Measurements from ENCODE around the gene ZBTB45.
A peak's percentile ranks its signal among the peaks of the same experiment; 100 is the strongest.
"Not testable (repeated sequence)": the region's sequence is repeated elsewhere in the genome, so short reads cannot be mapped to it uniquely, and the experiment has no call there.

The ZBTB45 gene

DNA sequence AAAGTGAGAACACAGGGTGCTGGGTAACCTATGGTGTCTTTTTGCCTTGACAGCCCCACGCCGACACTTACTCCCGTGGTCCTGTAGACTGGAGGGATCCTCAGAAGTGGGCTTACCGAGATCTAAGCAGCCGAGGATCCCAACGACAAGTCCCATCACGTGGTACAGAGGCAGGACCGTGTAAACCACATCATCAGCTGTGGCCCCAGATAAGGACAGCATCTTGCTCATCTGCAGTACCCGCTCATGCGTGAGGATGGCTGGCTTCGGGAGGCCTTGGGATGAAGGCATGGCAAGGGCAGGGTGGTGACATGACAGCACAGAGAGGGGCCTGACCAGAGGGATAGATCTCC, 9.9 kb downstream of the ZBTB45 start:
- no peak for DNase-seq

DNA sequence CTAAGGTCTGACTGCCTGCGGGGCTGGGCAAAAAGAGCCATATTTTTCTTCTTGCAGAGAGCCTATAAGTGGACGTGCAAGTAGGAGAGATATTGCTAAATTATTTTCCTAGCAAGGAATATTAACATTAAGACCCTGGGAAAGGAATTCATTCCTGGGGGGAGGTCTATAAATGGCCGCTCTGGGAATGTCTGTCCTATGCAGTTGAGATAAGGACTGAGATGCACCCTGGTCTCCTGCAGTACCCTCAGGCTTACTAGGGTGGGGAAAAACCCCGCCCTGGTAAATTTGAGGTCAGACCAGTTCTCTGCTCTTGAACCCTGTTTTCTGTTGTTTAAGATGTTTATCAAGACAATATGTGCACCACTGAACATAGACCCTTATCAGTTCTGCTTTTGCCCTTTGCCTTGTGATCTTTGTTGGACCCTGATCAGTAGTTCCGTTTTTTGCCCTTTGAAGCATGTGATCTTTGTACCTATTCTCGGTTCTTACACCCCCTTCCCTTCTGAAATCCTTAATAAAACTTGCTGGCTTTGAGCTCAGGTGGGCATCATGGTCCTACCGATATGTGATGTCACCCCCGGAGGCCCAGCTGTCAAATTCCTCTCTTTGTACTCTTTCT, 11.9 kb downstream of the ZBTB45 start:
- DNase-seq = not testable (repeated sequence)

DNA sequence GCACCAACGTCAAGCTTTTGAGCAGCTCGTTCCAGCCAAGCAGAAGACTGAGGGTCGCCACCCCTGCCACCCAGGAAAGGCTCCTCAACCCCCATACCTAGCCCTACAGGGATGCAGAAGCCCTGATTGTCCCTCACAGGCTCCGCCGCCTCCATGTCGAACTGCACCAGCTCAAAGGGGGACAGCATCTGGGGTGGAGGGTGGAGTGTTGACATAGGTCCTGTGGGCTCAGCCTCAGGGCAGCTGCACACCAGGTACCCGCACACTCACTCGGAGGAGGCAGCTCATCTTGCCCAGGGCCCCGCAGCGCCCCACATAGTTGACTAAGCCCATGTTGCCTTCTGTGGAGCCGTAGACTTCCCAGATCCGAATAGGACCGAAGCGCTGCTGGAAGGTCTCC, 19.4 kb downstream of the ZBTB45 start:
- DNase-seq = no peak

DNA sequence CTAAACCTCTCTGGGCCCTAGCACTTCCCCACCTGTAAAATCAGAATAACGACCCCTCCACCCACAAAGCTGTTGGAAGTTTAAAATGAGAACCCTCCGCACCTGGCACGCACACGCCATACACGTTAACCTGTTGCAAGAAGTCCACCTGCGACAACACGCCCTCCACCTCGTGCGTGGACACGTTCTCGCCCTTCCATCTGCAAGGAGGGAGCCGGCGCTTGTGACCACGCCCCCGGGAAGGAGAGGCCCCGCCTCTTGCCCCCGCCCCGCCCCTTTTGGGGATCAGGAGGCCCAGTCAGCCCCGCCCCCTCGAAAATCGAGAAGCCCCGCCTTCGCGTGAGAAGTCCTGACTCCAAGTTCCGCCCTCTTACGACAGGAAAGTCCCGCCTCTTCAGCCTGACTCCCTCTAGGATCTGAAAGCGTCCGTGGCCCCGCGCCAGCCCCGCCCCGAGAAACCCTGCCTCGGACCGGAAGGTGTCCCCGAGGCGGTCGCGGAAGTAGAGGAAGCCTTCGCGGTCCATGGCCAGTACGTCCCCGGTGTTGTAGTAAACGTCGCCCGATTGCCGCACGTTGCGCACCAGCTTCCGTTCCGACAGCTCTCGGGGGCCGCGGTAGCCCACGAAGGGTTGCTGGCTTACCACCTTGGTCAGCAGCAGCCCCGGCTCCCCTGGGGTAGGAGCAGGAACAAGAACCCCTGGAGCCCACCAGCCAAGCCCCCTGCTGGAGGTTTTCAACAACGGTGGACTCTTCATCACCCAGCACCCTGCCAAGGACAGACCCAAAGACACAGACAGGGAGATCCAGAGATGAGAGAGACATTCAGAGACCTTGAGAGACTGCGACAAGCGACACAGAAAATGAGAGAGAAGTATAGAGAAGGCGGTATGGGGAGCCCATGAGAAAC, 20.3 kb downstream of the ZBTB45 start:
- peak; percentile 99 for DNase-seq

DNA sequence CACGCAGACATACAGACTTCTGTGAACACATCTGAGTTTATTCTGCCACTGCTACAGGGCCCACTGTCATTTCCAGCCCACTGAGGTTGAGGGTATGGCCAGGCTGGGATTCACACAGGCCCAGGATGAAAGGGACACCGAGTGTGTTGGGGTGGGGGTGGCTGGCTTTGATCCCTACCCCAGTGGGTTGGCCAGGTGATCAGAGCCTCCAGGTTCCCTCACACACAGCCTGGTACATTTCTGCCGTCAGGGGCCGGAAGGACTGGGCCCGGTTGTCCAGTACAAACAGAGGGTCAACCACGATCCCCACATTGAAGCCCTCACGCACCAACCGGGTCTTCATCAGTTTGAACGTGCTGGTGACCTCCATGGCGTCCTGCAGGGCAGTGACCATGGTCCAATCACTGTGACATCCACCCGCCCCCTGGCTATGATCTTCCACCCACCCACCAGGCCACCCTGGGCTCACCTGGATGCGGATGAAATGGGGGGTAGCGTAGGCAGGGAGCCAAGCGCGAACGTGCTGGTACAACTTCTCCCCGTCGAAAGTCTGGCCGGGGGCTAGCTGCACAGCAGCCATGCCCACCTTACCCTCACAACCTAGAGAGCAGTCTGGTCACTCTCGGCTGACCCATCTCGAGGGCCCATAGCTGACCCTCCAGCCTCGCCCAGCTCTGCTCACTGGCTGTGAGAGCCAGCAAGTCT, 21.1 kb downstream of the ZBTB45 start:
- no peak for DNase-seq

DNA sequence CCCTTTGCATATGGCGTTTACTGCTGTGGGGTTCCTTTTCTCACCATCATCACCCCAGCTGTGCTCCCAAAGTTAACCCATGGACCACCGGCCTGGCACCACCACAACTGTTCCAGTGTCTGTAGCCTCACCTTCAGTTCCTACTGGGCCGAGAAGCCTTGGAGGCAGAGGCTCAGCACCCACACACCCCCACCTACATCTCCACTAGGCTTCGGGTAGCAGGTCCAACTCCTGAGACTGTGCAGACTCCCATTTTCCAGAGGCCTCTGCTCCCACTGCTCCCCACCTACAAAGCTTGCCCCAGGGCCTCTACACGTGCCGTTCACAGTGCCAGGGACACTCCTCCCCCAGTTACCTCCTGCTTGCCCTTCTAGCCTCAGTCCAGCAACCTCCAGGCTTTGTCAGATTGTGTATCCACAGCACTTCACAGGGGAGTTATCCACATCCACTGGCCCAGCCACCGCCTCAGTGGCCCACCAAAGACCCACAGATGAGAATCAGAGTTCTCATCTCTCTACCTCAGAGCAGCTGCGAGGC, 21.9 kb downstream of the ZBTB45 start:
- no peak for DNase-seq

DNA sequence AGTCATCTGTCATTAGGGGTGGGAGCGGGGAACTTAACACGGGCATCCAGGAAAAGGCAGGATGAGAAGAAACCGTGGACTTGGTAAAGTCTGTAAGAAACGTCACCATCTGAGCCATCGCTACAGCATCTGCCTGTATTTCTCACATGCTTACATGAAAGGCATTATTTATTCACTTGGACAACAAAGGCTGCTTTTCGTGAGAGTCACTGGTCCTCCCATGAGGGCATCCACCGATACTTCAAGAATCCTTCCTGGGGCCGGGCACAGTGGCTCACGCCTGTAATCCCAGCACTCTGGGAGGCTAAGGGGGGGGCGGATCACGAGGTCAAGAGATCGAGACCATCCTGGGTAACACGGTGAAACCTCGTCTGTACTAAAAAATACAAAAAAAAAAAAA, 27.3 kb downstream of the ZBTB45 start:
- DNase-seq = no peak

DNA sequence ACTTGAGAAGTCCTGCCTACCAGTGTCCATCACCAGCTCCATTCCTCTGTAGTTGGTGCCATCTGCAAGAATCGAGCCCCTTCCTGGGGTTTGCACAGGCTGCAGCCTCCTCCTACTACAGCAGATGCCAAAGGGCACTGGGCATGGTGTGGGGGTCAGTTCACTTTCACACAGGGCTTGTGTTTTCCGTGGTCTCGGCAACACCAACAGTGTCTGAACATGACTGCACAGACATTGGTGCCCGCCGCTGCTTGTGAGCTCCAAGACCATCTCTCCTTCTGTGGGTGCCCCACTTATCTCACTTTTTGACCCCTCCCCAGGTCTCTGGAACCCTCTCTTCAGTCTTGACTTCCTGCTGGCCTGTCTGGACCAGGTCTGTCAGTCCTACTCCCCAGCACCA, 28.2 kb downstream of the ZBTB45 start:
- no peak for DNase-seq

DNA sequence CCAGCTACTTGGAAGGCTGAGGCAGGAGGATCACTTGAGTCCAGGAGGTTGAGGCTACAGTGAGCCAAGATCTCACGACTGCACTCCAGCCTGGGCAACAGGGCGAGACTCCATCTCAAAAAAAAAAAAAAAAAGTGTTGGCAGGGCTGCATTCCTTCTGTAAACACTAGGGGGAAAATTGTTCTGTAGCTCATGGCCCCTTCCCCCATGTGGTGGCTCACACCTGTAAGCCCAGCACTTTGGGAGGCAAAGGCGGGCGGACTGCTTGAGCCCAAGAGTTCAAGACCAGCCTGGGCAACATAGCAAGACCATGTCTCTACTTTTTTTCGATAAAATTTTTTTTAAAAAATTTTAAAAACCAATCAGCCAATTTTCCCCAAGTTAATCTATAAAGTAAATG, 35.3 kb downstream of the ZBTB45 start:
- not testable (repeated sequence) for DNase-seq

DNA sequence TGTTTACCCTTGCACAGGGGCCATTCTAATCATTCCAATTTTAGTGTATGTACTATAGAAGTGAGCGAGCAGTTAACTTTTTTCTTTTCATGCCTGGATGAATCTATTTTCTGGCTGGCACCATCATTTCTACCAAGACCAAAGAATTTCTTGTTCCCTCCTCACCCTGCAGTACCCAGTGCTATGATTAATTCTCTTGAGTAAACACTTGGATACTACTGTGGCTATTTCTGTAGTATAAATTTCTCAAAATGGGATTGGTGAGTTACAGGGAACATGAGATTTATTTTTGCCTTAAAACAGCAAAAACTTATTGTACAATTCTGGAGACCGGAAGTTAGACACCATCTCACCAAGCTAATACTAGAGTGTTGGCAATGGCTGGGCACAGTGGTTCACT, 35.8 kb downstream of the ZBTB45 start:
- no peak for DNase-seq

DNA sequence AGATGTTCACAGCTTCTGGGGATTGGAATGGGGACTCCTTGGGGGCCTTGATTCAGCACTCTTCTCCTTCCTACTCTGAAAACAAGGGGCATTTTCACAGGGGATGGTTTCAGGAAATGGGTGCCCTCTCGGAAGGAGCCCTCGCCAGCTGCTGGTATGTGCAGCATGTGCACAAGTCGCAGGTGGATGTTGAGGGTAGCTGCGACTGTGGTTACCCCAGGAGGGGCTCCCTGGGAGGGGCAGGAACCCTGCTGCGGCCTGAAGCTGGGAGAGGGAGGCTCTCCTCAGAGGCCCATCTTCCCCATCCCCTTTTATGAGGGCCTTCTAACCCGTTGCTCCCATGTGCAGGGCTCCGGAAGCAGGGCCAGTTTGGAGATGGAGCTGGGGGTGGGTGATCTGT, 37.2 kb downstream of the ZBTB45 start:
- no peak for DNase-seq

DNA sequence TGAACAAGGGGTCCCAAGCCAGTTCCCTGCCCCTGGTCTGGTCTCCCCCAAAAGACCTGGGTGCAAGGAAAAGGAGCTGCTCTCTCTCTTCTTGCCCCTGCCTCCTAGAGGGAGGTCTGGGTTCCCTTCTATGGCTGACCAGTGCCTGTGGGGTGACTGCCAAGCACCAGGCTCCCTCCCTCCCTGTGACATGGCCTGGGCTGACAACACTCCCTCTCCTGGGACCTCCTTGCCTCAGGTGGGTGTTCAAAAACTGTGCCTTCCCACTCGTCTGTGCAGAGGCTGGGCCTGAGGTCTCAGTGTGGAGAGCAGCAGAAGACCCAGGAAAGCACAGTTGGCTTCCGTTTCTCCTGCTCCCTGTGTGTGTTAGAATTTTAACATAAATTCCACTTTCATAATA, 38.8 kb downstream of the ZBTB45 start:
- DNase-seq = no peak

DNA sequence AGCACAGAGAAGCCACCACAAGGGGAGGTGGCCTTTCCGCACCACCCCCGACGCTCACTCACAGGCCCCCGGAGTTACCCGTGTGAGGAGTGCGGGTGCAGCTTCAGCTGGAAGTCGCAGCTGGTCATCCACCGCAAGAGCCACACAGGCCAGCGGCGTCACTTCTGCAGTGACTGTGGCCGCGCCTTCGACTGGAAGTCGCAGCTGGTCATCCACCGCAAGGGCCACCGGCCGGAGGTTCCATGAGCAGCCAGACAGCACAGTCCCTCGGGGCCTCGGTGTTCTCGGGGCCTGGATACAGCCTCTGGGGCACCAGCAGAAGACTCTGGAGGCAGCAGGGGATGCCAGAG, 39.2 kb downstream of the ZBTB45 start:
- DNase-seq = no peak

DNA sequence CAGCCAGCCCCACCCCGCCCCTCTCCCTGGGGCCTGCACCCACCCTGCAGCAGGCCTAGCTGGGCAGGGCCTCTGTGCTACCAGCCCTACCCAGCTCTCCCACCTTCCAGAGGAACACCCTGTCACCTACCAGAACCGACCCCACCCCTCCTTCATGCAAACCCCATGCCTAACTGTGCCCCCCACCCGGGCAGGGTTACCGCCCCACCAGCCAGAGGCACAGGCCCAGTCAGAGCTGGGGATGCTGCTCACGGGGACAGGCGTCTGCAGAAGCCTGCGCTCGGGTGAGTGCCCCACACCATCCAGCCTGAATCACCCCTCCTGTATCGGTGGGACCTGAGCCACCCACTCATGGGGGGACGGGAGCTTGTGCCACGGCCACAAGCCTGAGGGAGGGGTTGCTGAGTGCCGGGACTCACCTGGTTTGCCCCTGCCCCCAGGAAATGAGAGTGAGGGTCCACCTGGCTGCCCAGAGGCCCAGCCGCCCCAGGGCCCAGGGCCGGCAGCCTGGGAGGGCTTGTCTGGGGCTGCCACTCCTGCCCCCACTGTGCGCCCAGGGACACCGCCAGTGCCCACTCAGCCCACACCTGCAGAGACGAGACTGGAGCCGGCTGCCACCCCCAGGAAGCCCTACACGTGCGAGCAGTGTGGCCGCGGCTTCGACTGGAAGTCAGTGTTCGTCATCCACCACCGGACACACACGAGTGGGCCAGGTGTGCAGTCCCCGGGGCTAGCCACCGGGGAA, 39.7 kb downstream of the ZBTB45 start:
- DNase-seq = no peak

DNA sequence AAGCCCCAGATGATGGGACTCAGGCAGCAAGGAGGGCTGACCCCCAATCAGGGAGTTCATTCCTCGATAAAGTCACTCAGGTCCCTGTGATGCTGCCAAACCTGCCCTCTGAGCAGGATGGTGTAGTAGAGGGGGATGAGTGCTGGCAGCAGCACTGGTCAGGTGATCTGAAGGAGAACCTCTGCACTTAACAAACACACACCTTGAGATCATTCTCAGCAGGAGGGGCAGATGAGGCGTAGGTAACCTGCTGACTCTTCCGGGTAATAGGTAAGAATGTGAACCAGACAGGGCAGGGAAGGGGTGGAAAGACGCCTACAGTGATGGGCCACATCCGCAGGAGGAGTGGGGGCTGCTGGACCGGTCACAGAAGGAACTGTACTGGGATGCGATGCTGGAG, 40.3 kb downstream of the ZBTB45 start:
- DNase-seq = no peak

DNA sequence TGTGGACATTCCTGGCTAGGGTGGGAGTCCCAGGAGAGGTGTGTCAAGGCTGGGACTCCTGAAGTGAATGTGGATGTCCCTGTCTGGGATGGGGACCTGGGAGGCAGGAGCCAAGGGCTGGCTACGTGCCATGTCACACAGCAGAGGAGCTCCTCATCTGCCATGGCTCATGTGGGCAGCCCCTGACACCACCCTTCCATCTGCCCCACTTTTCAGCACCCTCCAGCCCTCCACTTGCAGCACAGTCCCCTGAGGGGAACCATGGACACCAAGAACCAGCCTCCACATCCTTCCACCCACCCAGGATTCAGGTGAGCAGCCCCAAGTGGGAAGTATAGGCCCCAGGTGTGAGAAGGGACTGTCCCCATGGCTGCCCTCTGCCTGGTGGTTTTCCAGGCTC, 41.7 kb downstream of the ZBTB45 start:
- DNase-seq = no peak

DNA sequence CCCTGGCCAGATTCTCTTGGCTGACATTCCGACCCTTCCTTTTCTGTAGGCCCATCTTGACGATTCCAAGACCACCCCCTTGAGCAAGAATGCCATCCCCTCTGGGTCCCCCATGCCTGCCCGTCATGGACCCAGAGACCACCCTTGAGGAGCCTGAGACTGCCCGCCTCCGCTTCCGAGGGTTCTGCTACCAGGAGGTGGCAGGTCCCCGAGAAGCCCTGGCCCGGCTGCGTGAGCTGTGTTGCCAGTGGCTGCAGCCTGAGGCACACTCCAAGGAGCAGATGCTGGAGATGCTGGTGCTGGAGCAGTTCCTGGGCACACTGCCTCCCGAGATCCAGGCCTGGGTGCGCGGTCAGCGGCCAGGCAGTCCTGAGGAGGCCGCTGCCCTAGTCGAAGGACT, 42.5 kb downstream of the ZBTB45 start:
- DNase-seq = no peak

DNA sequence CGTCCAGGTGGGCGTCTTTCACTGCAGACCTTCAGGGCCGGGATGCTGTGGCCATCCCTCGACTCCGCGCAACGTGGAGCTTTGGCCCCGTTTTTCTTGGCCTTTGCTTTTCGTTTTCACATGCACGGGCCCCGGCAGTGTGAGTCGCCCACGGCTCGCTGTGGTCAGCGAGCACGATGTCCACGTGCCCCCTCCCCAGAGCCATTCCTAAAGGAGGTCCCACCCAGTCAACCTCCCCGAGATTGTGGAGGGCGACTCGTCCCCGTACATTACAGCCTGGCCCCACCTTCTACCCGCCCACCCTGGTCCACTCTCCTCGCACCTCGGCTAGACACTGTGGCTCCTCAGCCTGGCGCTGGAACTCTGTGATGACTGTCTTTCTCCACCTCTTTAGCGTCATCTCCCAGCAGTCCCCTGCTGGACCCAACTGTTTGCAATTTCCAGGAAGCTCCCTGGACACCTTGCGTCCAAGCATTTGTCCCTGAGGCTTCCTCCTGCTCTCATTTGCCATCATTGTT, 43.1 kb downstream of the ZBTB45 start:
- no peak for DNase-seq

DNA sequence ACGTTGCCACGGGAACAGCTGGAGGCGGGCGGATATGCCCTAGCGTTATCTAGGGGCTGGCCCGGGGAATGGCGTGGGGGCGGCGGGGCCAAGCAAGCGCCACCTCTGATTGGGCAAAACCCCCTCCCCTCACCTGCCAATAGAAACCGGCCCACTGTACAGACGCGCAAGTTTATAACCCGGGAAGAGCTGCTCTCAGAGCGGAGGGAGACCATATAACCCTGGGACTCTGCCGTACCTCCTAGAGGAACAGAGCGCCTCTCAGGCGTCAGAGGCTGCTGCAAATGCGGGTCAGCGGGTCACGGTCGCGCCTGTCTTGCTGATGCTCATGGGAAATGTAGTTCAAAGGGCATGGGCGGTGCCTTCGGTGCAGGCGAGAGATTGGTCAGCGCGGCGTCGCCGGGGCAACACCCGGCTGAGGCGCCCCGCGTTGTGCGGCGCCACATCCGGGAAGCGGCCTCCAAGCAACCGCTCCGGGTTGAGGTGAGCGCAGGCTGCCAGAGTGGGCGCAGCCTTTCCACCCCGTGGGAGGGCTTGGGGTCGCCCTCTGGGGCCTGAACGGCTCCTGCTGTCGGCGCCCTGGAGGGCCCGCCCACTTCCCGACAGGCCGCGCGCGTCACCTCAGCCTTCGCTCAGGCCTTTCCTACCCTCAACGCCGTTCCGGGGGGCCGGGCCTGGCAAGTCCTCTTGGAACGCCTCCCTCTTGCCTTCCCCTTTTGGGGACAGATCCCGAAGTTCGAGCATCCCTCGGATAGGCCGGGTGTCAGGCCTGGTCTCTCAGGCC, 43.7 kb downstream of the ZBTB45 start, which contains the start of gene ZNF446:
ZNF446 (plus strand) TSS at position 639 of the 784 bp plus-strand sequence. CDS start 867 bp downstream, outside the sequence.
- peak; percentile 95 for DNase-seq

DNA sequence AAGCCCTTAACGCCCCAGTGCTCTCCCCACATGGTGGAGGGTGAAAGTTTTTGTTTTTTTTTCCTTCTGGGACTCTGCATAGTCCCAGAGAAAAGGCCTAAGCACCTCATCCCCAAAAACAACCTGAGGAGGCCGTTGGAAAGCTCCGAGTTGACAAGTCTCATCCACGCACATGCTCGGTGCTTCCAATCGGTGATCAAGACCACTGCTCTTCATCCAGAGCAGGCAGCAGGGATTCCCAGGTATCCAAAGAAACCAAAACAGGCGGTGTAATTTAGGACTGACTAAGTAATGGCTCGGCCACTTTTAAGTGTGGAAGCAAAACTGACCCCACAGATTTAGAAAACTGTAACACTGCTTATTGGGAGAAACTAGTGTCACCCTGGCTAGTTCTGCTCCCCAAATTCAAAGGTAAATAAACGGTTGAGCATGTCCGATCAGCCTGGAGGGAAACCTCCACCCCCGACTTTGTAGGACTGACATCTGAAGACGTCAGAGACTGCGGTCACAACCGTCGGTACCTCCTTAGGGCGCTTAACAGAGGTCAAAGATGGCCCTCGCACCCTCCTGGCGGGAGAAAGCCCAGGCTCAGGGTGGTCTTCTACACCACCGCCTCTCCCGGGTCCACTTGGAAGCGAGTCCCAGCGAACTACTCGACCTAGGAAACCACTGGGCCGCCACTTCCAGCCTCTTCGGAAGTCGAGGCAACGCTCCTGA, 44.5 kb downstream of the ZBTB45 start:
- no peak for DNase-seq
